Measurements from ENCODE around the gene ZNF691.
"Not testable (repeated sequence)": the region's sequence is repeated elsewhere in the genome, so short reads cannot be mapped to it uniquely, and the experiment has no call there.

ZNF691 gene

GRCh38 chr1:42861014-42861399 is 14.6 kb downstream of the ZNF691 start:
- no peak for DNase-seq

GRCh38 chr1:42866549-42866948 is 20.1 kb downstream of the ZNF691 start:
- no peak for DNase-seq

DNA sequence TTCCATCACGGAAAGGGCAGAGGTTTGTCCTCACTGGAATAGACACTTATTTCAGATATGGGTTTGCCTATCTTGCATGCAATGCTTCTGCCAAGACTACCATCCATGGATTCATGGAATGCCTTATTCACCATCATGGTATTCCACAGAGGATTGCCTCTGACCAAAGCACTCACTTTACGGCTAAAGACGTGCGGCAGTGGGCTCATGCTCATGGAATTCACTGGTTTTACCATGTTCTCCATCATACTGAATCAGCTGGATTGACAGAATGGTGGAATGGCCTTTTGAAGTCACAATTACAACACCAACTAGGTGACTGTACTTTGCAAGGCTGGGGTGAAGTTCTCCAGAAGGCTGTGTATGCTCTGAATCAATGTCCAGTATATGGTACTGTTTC is 22.1 kb downstream of the ZNF691 start:
- not testable (repeated sequence) for DNase-seq

- not testable (repeated sequence) for DNase-seq
Measured at GRCh38 chr1:42869254-42869653, 22.8 kb downstream of the ZNF691 start.

- not testable (repeated sequence) for DNase-seq
Measured at GRCh38 chr1:42869751-42870150, 23.3 kb downstream of the ZNF691 start.

GRCh38 chr1:42873108-42873507 is 26.7 kb downstream of the ZNF691 start:
- DNase-seq = not testable (repeated sequence)

- DNase-seq = no peak
Measured at GRCh38 chr1:42873670-42874069, 27.3 kb downstream of the ZNF691 start.

- DNase-seq = no peak
Measured at GRCh38 chr1:42876009-42876408, 29.6 kb downstream of the ZNF691 start.

GRCh38 chr1:42877380-42877779 is 31.0 kb downstream of the ZNF691 start:
- DNase-seq = no peak

- DNase-seq = no peak
Measured at GRCh38 chr1:42880384-42880783, 34.0 kb downstream of the ZNF691 start.

- no peak for DNase-seq
Measured at GRCh38 chr1:42886046-42886739, 39.8 kb downstream of the ZNF691 start.

DNA sequence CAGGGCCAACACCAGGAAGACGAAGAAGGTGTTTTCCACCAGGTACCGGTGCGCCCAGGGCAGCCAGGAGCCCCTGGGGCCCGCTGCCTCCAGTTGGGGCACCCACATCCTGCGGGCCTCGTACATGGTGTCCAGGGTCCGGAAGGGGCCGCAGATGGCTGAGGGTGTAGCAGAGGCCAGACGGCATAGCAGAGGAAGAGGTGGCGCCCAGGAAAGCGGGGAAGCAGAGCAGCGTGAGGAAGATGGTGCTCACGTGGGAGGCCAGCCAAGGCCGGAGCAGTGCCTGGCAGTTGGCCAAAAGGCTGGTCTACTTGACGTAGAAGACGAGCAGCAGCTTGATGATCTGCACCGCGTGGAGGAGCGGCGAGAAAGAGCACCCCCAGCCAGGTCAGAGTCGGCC is 40.4 kb downstream of the ZNF691 start:
- DNase-seq = no peak

DNA sequence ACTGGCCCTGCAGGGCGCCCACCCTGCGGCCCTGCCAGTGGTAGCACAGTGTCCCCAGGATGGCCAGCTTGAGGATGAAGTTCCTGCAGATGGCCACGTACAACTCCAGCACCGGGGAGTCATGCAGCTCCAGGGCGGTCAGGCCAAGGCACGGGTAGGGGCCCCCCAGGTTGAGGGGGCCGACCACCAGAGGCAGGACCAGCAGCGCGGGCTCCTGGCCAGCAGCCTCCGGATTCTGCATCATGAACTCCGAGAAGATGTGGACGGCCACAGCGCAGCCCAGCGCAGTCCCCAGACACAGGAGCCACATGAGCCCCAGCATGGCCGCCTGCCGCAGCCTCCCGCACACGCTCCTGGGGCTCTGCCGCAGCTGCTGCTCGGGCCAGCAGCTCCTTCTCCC is 41.0 kb downstream of the ZNF691 start:
- no peak for DNase-seq

GRCh38 chr1:42888013-42888633 is 41.7 kb downstream of the ZNF691 start:
- no peak for DNase-seq

GRCh38 chr1:42889264-42889663 is 42.9 kb downstream of the ZNF691 start:
- no peak for DNase-seq

DNA sequence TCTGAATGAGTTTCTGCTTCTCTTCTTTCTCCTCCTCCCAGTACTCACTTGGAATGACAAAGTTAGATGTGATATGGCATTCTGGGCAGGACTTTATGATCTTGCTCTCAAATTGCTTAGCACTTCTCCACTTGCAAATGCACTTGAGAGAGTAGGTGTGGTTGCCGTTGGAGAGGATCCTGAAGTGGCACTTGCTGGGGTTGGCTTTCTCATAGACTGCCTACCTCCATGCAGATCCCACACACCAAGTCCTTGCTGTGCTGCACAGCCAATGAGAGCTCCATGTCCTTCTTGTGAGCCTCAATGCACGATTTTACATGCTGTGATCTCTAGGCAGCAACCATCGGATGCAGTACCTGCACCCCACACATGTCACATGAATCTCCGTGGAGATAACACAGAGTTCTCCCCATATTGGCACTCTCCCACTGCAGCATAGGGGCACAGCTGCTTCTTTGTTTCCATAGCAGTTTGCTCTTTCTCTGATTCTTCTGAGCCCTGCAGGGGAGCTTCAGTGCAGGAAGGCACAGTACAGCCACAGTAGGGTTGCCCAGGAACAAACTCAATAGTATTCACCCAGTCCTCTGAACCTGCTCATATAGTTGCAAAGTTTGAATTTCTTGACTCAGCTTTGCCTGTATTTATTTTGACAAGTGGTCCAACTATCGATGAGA is 45.2 kb downstream of the ZNF691 start:
- no peak for DNase-seq

- DNase-seq = not testable (repeated sequence)
Measured at GRCh38 chr1:42899960-42900359, 53.5 kb downstream of the ZNF691 start.

Measured in stimulated activated CD4-positive, alpha-beta T cell treated with anti-CD3 and anti-CD28 coated beads, Interleukin-4, amount 100 ng/mL, for 1 hour (primary cell).